Measurements from ENCODE around the gene MTAP.

DNA sequence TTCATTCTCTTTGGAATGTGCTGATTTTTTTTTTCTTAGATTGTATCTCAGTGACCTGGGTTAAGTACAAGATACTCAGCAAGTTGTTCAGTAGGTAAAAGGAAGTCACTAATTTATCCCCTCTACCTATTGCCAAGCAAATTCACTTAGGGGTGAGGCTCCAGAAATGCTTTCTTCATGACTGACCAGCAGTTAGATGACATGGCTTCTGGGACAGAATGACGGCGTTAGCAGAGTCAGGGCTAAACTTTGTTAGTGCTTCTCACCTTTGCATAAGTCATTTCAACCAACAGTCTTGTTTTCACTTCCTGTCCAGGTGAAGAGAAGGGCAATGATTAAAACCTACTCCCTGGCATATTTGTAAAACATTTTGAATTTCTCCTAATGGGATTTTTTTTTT, 20.2 kb upstream of the MTAP start:
- TF ChIP-seq, protein P1, sequence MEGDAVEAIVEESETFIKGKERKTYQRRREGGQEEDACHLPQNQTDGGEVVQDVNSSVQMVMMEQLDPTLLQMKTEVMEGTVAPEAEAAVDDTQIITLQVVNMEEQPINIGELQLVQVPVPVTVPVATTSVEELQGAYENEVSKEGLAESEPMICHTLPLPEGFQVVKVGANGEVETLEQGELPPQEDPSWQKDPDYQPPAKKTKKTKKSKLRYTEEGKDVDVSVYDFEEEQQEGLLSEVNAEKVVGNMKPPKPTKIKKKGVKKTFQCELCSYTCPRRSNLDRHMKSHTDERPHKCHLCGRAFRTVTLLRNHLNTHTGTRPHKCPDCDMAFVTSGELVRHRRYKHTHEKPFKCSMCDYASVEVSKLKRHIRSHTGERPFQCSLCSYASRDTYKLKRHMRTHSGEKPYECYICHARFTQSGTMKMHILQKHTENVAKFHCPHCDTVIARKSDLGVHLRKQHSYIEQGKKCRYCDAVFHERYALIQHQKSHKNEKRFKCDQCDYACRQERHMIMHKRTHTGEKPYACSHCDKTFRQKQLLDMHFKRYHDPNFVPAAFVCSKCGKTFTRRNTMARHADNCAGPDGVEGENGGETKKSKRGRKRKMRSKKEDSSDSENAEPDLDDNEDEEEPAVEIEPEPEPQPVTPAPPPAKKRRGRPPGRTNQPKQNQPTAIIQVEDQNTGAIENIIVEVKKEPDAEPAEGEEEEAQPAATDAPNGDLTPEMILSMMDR (conservative IDR thresholded peaks at IDR 0.05), result no peak
- TF ChIP-seq EZH2 (IDR thresholded peaks at IDR 0.05; ENCODE audit: low read depth), result no peak
